HG02840 (cell line): ENCODE data around the gene OASL.

Experiments used
- ATAC-seq: cut with Tn5 transposase; IDR thresholded peaks from one replicate; pipeline ENCODE4 v1.9.1; 2021; ENCODE audit warnings: mild to moderate bottlenecking, moderate library complexity, moderate number of reproducible peaks; ENCODE audit not compliant: unreplicated experiment, low FRiP score

OASL gene

DNA sequence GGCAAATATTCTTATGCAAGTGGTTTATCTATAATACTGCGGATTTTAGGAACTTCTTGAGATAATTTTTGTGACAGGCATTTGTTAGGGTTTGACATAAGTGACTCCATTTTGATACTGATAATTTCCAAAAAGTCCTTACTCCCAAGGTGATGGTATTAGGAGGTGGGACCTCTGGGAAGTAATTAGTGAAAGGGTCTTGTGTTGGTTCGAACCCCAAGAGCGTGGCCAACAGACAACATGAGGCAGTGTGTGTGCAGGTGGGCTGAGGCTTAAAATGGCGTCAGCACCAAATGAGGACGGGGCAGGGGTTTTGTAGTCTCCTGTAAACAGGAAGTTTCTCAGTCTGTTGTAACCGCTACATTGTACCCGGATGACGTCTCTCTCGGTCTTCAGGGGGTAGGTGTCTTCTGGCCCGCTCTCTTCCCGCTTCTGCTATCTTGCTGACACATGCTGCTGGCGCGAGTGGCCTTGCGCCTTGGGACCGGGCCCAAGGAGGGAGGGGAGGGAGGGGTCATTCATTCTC is 21.0 kb downstream of the OASL start:
- no peak for ATAC-seq

DNA sequence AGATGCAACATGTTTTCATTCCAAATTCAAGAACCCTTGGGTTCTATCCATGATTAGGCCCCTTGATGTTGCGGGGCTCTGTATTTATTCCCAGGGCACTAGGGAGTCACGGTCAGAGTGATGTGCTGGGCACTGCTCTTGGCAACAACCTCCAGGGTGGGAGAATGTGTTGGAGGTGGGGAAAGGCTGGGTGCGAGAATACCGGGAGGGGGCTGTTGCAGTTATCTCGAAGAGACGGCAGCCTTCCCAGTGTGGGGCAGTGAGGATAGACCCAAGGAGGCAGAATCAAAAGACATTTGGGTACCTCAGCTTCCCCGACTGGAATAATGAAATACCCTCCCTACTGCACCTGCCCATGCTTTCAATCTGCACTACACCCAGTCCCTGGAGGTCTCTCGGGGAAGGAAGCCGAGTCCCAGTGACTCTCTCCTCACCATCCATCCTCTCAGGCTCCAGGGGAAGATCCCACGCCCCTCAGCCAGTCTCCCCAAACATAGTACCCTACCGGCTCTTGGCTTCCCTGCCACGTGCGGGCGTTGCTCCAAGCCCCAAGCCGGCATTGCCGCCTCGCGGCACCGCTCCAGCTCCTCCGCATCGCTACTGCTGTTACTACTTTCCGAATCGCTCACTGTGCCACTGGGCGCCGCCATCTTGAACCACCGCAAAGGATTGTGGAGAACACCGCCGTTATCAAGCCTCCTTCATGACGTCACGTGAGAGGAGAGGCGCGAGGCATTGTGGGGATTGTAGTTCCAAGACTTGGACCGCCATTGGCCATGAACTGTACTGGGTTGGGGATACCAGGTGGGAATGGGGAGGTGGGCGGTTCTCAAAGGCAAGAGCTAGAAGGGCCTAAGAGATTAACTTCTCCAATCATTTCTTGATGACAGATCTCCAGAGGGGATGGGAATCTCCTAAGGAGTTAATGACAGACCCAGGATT is 22.9 kb downstream of the OASL start, which contains the start of gene C12orf43:
Gene C12orf43 (minus strand): TSS at position 663 of the 942 bp plus-strand sequence. CDS start 13 bp downstream, at position 650.
- ATAC-seq, result peak; percentile 88

DNA sequence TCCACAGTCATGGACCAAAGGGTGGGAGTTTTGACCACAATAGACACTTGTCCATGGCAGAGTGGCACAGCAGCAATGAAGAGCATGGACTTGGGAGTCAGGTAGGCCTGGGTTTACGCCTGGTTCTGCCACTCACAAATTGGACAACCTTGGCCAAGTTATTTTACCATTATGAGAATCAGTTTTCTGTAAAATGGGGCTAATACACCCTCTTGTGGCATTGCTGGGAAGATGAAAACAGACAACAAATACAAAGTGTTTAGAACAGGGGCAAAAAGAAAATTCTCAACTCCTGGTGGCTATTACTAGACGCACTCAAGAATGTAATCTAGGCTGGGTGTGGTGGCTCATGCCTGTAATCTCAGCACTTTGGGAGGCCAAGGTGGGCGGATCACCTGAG is 25.3 kb downstream of the OASL start:
- ATAC-seq, result no peak

DNA sequence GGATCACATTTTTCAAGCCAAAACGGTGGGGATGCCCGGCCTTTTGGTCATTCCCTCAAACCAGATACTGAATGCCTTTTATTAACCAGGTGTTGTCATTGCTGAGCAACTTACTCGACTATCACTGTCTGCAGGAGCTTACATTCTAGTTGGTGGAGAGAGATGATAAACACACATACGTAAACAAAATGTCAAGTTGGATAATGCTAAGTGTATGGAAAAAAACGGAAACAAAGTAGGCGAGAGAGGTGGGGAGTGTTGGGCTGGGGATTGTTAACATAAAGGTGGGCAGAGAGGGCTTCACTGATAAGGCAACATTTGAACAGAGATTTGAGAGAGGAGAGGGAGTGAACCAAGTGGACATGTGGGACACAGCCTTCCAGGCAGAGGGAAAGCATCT is 27.2 kb downstream of the OASL start:
- no peak for ATAC-seq

DNA sequence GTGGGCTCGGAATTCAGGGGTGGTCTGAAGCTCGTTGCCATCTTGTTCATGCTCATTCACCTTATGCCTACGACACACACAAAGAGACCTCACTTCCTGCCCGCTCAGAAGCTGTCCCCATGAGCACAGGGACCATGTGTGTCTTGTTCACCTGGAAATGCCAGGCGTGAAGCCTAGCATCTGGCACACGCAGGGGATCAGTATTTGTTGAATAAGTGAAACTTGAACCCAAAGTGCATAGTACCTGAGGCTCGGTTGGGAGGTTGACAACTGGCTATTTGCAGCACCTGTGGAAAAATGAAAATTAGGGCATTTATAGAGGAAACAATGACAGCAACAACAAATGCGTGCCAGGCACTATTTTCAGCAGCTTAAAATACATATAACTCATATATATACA is 28.2 kb downstream of the OASL start:
- no peak for ATAC-seq

DNA sequence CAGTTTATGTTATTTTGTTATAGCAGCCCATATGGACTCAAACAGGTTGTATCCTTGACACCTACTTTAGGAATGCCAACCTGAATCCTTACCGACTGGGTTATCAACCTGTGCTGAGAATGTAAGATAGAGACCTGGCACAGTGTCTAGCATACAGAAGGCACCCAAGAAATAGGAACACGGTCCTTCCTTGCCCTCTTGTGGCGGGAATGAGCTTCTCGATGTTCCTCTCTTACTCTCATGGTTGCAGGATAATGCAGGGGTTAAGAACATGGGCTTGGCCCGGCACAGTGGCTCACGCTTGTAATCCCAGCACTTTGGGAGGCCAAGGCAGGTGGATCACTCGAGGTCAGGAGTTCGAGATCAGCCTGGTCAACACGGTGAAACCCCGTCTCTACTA is 29.3 kb downstream of the OASL start:
- ATAC-seq, result no peak

DNA sequence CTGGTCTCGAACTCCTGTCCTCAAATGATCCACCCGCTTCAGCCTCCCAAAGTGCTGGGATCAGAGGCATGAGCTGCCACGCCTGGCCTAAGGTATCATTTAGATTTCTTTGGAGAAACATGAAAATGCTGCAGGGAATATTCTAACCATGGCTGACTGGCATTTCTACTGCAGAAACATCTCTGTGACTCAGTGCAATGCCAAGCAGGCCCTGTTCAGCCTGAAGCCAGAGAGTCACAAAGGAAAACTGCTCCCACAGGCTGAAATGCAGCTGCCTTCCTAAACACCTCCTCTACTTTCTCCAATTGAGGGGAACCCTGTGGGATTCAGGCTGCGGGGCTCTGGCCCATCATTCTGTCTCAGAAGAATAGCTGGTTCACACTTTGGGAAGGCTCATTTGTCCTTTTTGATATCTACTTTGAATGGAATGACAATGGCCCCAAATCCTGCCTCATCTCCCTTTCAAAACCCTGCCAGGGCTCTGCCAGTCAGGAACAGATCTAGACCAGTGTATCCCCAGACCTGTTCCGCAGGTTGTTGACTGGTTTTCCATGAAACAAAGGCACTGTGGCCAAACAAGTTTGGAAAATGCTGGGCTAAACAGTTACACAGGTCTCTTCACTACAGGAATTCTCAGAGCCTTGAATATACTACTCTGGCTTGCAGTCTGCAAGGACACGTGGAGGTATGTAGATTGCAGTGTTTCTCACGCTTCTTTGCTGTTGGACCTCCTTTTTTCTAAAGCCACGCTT is 30.5 kb downstream of the OASL start:
- no peak for ATAC-seq

DNA sequence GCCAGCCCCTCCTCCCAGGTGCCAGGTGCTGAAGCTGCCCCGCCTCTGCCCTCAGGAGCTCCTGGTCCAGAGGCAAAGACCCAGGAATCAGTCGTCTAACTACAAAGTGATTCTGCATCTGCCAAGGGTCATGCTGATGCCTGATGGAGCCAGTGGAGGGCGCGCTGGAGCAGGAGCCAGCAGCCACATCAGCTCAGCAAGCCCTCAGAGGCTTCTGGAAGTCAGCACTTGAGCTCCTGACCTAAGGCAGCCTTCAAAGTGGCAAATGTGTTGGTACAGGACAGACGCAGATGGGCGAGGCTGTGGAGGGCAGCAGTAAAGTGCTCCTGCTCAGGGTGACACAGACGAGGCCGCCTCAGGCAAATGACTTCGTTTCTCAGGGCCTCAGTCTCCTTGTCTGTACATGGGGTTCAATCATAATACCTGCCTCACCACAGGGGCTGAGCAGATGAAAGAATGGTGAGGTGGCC is 33.7 kb downstream of the OASL start:
- ATAC-seq, result no peak

DNA sequence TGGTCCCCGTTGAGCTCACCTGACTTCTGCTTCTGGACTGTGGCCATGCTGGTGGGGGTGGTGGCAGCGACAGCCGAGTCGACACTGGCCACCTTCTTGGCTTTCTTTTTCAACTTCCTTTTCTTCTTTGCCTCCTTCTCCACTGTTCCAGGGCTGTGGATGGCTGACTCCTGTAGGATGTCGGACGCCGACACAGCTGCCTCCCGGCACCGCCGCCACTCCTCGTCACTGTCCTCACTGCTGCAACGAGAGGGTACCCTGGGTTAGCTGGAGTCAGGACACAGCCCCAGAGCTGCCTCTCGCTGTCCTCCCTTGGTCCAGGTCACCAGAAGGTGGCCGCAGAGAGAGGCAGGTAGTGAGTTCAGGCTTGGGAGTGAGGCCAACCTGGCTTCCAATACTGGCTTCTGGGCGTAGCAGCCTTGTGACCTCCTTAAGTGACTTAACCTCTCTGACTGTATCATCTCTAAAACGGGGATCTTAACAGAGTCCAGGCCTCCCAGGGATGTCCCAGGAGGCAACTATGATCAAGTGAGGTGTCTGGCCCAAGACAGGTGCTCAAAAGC is 34.7 kb downstream of the OASL start:
- no peak for ATAC-seq

DNA sequence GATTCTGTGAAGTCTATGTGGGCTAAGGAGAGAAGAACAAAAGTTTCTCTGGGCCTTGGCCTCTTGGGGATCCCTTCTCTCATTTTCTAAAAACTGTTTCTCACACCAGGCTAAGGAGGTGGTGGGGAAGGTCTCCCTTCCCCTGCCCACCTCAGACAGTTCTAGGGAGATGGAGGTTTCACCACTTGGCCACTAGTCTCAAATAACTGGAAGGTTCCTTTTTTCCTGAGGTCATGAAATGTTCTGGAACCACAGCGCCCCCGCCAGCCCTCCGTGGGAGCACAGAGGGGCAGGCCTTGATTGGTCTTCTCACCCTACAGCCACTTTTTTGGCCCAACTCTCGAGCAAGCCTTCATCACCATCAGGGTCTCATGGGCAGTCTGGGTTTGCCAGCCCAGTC is 35.4 kb downstream of the OASL start:
- ATAC-seq, result no peak

DNA sequence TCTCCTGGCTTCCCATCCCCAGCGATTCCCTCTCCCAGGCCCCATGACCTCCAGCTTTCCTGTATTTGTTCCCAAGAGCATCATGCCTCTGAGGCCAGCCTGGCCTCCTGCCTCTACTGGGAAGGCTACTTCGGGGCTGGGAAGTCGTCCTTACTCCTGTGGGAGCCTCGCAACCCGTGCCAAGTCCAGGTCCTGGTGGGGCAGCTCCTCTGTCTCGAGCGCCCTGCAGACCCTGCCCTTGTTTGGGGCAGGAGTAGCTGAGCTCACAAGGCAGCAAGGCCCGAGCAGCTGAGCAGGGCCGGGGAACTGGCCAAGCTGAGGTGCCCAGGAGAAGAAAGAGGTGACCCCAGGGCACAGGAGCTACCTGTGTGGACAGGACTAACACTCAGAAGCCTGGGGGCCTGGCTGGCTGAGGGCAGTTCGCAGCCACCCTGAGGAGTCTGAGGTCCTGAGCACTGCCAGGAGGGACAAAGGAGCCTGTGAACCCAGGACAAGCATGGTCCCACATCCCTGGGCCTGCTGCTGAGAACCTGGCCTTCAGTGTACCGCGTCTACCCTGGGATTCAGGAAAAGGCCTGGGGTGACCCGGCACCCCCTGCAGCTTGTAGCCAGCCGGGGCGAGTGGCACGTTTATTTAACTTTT is 37.1 kb downstream of the OASL start:
- no peak for ATAC-seq

DNA sequence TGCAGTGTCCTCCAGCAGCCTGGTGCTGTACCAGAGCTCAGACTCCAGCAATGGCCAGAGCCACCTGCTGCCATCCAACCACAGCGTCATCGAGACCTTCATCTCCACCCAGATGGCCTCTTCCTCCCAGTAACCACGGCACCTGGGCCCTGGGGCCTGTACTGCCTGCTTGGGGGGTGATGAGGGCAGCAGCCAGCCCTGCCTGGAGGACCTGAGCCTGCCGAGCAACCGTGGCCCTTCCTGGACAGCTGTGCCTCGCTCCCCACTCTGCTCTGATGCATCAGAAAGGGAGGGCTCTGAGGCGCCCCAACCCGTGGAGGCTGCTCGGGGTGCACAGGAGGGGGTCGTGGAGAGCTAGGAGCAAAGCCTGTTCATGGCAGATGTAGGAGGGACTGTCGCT is 38.0 kb downstream of the OASL start:
- no peak for ATAC-seq

DNA sequence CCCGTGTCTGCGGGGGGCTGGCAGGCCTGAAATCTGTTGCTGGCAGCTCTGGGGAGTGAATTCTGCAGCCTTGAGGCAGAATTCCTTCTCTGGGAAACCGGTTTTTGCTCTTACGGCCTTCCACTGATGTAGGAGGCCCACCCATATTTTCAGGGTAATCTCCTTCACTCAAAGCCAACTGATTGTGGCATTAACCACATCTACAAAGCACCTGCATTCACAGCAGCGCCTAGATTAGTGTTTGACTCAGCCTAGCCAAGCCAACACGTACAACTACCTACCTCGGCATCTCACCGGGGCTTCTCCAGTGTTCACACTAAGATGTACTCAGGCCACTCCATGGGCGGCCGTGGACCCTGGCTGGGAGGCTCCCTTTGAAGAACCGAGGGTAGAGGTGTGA is 38.5 kb downstream of the OASL start:
- no peak for ATAC-seq

DNA sequence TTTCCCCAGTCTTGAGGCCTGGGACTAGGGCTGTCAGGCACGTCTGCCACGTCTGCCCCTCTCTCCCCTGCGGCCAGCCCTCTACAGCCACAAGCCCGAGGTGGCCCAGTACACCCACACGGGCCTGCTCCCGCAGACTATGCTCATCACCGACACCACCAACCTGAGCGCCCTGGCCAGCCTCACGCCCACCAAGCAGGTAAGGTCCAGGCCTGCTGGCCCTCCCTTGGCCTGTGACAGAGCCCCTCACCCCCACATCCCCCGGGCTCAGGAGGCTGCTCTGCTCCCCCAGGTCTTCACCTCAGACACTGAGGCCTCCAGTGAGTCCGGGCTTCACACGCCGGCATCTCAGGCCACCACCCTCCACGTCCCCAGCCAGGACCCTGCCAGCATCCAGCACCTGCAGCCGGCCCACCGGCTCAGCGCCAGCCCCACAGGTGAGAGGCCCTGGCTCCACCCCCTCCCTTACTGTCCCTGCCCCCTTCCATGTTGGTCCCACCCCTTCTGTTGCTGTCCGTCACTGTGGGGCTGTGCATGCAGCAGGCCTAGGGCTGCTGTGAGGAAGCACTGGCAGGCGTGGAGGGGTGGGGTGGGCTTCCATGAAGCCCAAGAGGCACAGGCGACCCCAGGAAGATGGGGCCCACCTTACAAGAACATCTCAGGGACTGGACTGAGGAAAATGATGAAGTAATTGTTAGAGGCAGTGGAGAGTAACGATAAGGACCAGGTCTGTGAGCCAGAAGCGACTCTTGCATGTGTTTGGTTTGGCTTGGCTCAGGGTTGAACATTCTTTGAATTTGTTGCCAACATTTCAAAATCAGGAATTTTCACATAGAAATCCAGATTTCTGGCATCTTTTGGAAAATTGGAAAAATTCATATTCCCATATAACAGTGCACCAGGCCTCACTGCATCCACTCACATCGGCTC is 39.6 kb downstream of the OASL start:
- ATAC-seq, result no peak

DNA sequence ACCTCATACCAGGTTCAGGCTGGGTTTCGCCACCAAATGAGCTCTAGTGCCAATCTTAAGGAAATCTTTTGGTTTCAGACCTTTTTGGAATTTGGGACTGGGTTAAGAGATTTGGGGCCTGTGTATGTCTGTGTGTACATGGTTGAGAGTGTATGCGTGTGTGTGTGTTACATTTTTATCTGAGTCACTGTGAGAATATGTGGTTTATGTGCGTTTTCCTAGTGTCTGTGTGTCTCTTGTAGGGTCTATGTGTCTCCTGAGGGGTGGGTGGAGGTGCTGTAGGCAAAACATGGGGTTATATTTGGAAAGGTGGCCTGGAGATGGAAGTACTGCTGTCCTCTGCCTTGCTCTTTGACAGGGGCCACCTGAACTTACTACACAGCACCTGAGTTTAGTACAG is 40.6 kb downstream of the OASL start:
- no peak for ATAC-seq

DNA sequence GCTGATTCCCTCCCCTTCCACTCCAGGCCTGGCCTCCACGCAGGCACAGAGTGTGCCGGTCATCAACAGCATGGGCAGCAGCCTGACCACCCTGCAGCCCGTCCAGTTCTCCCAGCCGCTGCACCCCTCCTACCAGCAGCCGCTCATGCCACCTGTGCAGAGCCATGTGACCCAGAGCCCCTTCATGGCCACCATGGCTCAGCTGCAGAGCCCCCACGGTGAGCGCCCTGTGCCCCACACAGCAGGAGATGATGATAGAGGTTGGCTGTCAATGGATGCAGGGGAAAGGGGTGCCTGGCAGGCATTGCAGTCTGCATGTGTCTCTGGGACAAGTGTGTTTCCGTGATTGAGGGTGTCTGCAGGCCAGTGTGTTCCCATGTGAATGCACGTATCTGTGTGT is 41.6 kb downstream of the OASL start:
- no peak for ATAC-seq

DNA sequence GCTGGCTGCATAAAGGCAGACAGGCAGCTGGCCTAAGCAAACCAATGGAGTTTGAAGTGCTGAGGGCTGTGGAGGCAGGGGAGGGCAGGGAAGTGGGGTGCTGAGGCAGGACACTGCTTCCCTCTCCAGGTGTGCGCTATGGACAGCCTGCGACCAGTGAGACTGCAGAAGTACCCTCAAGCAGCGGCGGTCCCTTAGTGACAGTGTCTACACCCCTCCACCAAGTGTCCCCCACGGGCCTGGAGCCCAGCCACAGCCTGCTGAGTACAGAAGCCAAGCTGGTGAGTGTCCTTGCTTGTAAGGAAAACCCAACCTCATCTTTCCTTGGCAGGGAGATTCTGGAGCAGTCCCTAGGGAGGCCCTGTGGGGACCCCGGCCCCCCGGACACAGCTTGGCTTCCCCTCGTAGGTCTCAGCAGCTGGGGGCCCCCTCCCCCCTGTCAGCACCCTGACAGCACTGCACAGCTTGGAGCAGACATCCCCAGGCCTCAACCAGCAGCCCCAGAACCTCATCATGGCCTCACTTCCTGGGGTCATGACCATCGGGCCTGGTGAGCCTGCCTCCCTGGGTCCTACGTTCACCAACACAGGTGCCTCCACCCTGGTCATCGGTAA is 42.8 kb downstream of the OASL start:
- no peak for ATAC-seq

DNA sequence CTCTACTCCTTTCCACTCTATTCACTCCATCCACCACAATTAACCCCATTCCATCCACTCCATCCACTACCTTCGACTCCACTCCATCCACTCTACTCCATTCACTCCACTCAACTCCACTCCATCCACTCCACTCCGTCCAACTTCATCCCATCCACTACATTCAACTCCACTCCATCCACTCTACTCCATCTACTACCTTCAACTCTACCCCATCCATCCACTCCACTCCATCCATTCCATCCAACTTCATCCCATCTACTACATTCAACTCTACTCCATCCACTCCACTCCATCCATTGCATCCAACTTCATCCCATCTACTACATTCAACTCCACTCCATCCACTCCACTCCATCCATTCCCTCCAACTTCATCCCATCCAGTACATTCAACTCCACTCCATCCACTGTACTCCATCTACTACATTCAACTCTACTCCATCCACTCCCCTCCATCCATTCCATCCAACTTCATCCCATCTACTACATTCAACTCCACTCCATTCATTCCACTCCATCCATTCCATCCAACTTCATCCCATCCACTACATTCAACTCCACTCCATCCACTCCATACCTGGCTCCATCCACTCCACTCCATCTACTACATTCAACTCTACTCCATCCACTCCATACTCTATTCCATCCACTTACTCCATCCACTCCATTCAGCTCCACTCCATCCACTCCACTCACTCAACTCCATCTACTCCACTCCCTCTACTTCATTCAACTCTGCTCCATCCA is 44.3 kb downstream of the OASL start:
- no peak for ATAC-seq
